ENCODE measurements around the gene BDH1. TPM values are rescaled to one million over a fixed set of nuclear protein-coding genes. Genes with fewer than 3 reads are reported as not detected.

Gene BDH1
- total and polyA plus RNA-seq, 2 experiments from 2014 or later, result 61.8 to 62.9 TPM

- Histone ChIP-seq H3K36me3 (replicated peaks; ENCODE audit: insufficient read depth, low read depth) (no peaks in the 10 kb centered on the region), H3K4me2 (no peak overlapping the region), H3K4me1 (ENCODE audit: insufficient read depth) (peaks cover 13% of the 10 kb centered on the region), H2AFZ (no peak overlapping the region), H3K27me3 (no peaks in the 10 kb centered on the region), H3K9me3 (ENCODE audit: low read depth) (no peaks in the 10 kb centered on the region), H4K20me1 (ENCODE audit: insufficient read depth, poor library complexity, severe bottlenecking) (no peaks in the 10 kb centered on the region), H3K4me3 (no peak overlapping the region), H3K9me2 (replicated peaks; ENCODE audit: insufficient read depth) (no peaks in the 10 kb centered on the region), H3K27ac (no peak overlapping the region), H3K79me2 (no peaks in the 10 kb centered on the region)
- WGBS (ENCODE audit: low lambda C conversion rate, missing lambda C conversion rate), result 87% methylated on average over 1 of the region's 1 CpG
- TF ChIP-seq EZH2 (IDR thresholded peaks at IDR 0.05; ENCODE audit: borderline replicate concordance) (no peak), CTCF (IDR thresholded peaks at IDR 0.05; ENCODE audit: poor library complexity) (no peak), EZH2phosphoT487 (IDR thresholded peaks at IDR 0.05; ENCODE audit: low read depth, severe bottlenecking, unreplicated experiment) (no peak)
- DNase-seq (ENCODE audit: low spot score), result no peak
Measured at GRCh38 chr3:197496746-197497125, 59.0 kb downstream of the BDH1 start.

- no peaks in the 10 kb centered on the region for H3K79me2 ChIP-seq
- no peak overlapping the region for H2AFZ ChIP-seq
- no peak overlapping the region for H3K4me2 ChIP-seq
- no peaks in the 10 kb centered on the region for H4K20me1 ChIP-seq (ENCODE audit: insufficient read depth, poor library complexity, severe bottlenecking)
- 90% methylated on average over 9 of the region's 9 CpGs for WGBS (ENCODE audit: low lambda C conversion rate, missing lambda C conversion rate)
- no peaks in the 10 kb centered on the region for H3K27me3 ChIP-seq
- H3K9me3 ChIP-seq (ENCODE audit: low read depth), result no peaks in the 10 kb centered on the region
- peaks cover 13% of the 10 kb centered on the region for H3K4me1 ChIP-seq (ENCODE audit: insufficient read depth)
- TF ChIP-seq EZH2phosphoT487 (IDR thresholded peaks at IDR 0.05; ENCODE audit: low read depth, severe bottlenecking, unreplicated experiment), result no peak
- TF ChIP-seq CTCF (IDR thresholded peaks at IDR 0.05; ENCODE audit: poor library complexity), result no peak
- TF ChIP-seq EZH2 (IDR thresholded peaks at IDR 0.05; ENCODE audit: borderline replicate concordance), result no peak
- H3K36me3 ChIP-seq (replicated peaks; ENCODE audit: insufficient read depth, low read depth), result no peaks in the 10 kb centered on the region
- DNase-seq (ENCODE audit: low spot score), result no peak
- H3K9me2 ChIP-seq (replicated peaks; ENCODE audit: insufficient read depth), result no peaks in the 10 kb centered on the region
- H3K4me3 ChIP-seq, result no peak overlapping the region
- no peak overlapping the region for H3K27ac ChIP-seq
Measured at GRCh38 chr3:197495999-197496745, 59.6 kb downstream of the BDH1 start.

GRCh38 chr3:197495499-197495898 is 60.3 kb downstream of the BDH1 start:
- H3K9me2 ChIP-seq (replicated peaks; ENCODE audit: insufficient read depth), result no peaks in the 10 kb centered on the region
- no peaks in the 10 kb centered on the region for H3K27me3 ChIP-seq
- 81% methylated on average over 5 of the region's 5 CpGs for WGBS (ENCODE audit: low lambda C conversion rate, missing lambda C conversion rate)
- no peak overlapping the region for H3K27ac ChIP-seq
- peaks cover 15% of the 10 kb centered on the region for H3K4me1 ChIP-seq (ENCODE audit: insufficient read depth)
- H3K4me2 ChIP-seq, result no peak overlapping the region
- H3K36me3 ChIP-seq (replicated peaks; ENCODE audit: insufficient read depth, low read depth), result no peaks in the 10 kb centered on the region
- no peaks in the 10 kb centered on the region for H3K79me2 ChIP-seq
- H2AFZ ChIP-seq, result no peak overlapping the region
- no peak for TF ChIP-seq EZH2 (IDR thresholded peaks at IDR 0.05; ENCODE audit: borderline replicate concordance)
- no peak for TF ChIP-seq EZH2phosphoT487 (IDR thresholded peaks at IDR 0.05; ENCODE audit: low read depth, severe bottlenecking, unreplicated experiment)
- TF ChIP-seq CTCF (IDR thresholded peaks at IDR 0.05; ENCODE audit: poor library complexity), result no peak
- H4K20me1 ChIP-seq (ENCODE audit: insufficient read depth, poor library complexity, severe bottlenecking), result no peaks in the 10 kb centered on the region
- DNase-seq (ENCODE audit: low spot score), result no peak
- H3K4me3 ChIP-seq, result no peak overlapping the region
- H3K9me3 ChIP-seq (ENCODE audit: low read depth), result no peaks in the 10 kb centered on the region

All from hepatocyte (in vitro differentiated cells).